ENCODE measurements around the gene MRPL46.

GRCh38 chr15:88447206-88447605 is 20.0 kb downstream of the MRPL46 start:
- TF ChIP-seq CTCF (IDR thresholded peaks at IDR 0.05; ENCODE audit: poor library complexity, severe bottlenecking) (no peak), MXI1 (conservative IDR thresholded peaks at IDR 0.05; ENCODE audit: poor library complexity, severe bottlenecking) (no peak), POLR2AphosphoS5 (IDR thresholded peaks at IDR 0.05) (no peak), EZH2 (IDR thresholded peaks at IDR 0.05; ENCODE audit: borderline replicate concordance, insufficient read depth, low read length, poor library complexity, severe bottlenecking) (no peak), TAF1 (IDR thresholded peaks at IDR 0.05; ENCODE audit: low read depth) (no peak), SMC3 (conservative IDR thresholded peaks at IDR 0.05; ENCODE audit: poor library complexity) (no peak), REST (IDR thresholded peaks at IDR 0.05; ENCODE audit: borderline replicate concordance) (no peak), EP300 (conservative IDR thresholded peaks at IDR 0.05; ENCODE audit: poor library complexity, severe bottlenecking) (no peak)
